H1 (cell line): Measurements from ENCODE around the gene OR2T35. TPM values are rescaled to one million over a fixed set of nuclear protein-coding genes. Genes with fewer than 3 reads are reported as not detected.

Experiments used
- ASH2L ChIP-seq: fragments of 200-600, 300-600 bp; sonication (generic); IDR thresholded peaks from one replicate; pipeline ENCODE4 v1.7.1; 2017; ENCODE audit warnings: low read length
- RAD21 ChIP-seq, 2 experiments: IDR thresholded peaks in 1 of 2; conservative IDR thresholded peaks in 1 of 2; 2 replicates each; pipeline ENCODE4 v1.6.1; 2011; ENCODE audit warnings: low read depth in 2 of 2, low read length in 2 of 2, improper control_type of control experiment in 1 of 2, inconsistent platforms in 1 of 2, mild to moderate bottlenecking in 1 of 2, moderate library complexity in 1 of 2
- SIN3A ChIP-seq, 2 experiments: IDR thresholded peaks in 1 of 2; conservative IDR thresholded peaks in 1 of 2; 2 replicates each; pipeline ENCODE4 v1.6.1; 2011 to 2012; ENCODE audit warnings: low read length in 2 of 2, improper control_type of control experiment in 1 of 2, low read depth in 1 of 2, mild to moderate bottlenecking in 1 of 2
- polyA plus RNA-seq, 7 experiments: library from polyadenylated mRNA; depleted of rRNA in 3 of 7; stranded (reverse) in 5 of 7; unstranded in 2 of 7; fragments of >200 nt in 5 of 7; fragments of 200-250 nt in 2 of 7; gene quantifications; 1 replicate in 5 of 7; 2 replicates in 1 of 7; 4 replicates in 1 of 7; pipeline versions ENCODE4 v1.2.1 to v1.2.3, GENCODE V29; 2011 to 2013; ENCODE audit warnings: missing spikeins in 2 of 7, mixed read lengths in 2 of 7
- total RNA-seq: library from RNA; stranded (reverse); fragmentation: NEBNext Ultra II Directional; extraction: Animal tissue kit (Norgen Biotek cat#: 25700); gene quantifications from 2 replicates; pipeline ENCODE4 v1.2.1, GENCODE V29; 2021

The OR2T35 gene
- total and polyA plus RNA-seq, 2 of the 8 experiments (the other 6 are each of a cell fraction or from before 2014, with no cell fraction given): not detected

DNA sequence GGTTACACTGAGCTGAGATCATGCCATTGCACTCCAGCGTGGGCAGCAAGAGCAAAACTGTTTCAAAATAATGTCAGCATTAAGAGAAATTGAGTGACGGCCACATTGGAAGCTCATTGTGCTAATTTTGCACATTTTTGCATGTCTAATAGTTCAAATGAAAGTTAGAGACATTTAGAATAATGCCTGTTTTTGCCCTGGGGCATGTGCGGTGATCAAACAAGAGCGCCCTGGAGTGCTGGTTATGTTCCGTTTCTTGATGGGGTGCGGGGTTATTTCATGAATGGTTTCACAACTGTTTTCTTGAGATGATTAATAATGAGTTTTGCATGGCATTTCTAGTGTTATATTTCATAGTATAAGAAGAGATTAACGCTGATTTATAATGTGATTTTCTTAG lies 23.3 kb downstream of the OR2T35 start (continued):
- no peak for TF ChIP-seq SIN3A (conservative IDR thresholded peaks at IDR 0.05 in 1 of 2, IDR thresholded peaks at IDR 0.05 in 1 of 2; ENCODE audit: low read depth in 1 of 2, low read length in 2 of 2)
- TF ChIP-seq RAD21 (IDR thresholded peaks at IDR 0.05 in 1 of 2, conservative IDR thresholded peaks at IDR 0.05 in 1 of 2; ENCODE audit: low read depth in 2 of 2, low read length in 2 of 2): no peak
- no peak for TF ChIP-seq ASH2L
- TF ChIP-seq, all 59 proteins: peak for 0
